ENCODE data around the gene ITGA1. TPM values are rescaled to one million over a fixed set of nuclear protein-coding genes. Genes with fewer than 3 reads are reported as not detected.
"Not testable (repeated sequence)": the region's sequence is repeated elsewhere in the genome, so short reads cannot be mapped to it uniquely, and the experiment has no call there.

Gene ITGA1
- total RNA-seq, 5 donors from 2014 or later (not counting 1 experiment from before 2014, with no cell fraction given) = 2.9 to 13.0 (median 6.8) TPM

- DNase-seq (no peak), ATAC-seq (replicated peaks in 1 of 4) (no peak)
- no peaks in the 10 kb centered on the region for H3K4me1 ChIP-seq (ENCODE audit: control insufficient read depth in 1 of 2, extremely low read depth in 1 of 2, insufficient read depth in 2 of 2, low read length in 2 of 2)
- H3K9me3 ChIP-seq = no peaks in the 10 kb centered on the region
- H3K9me3 Mint-ChIP-seq = no peaks in the 10 kb centered on the region
- peaks cover 8 to 15% (median 10%) of the 10 kb centered on the region in 3 donors for H3K4me1 Mint-ChIP-seq
- no peak overlapping the region for H3K27ac Mint-ChIP-seq
- peaks cover 3% of the 10 kb centered on the region for H3K36me3 Mint-ChIP-seq
- no peak overlapping the region for H3K4me3 Mint-ChIP-seq
- no peaks in the 10 kb centered on the region for H3K27me3 ChIP-seq (replicated peaks in 1 of 2; ENCODE audit: control insufficient read depth in 2 of 2, extremely low read depth in 1 of 2, insufficient read depth in 2 of 2, low read length in 1 of 2)
- ChIA-PET POLR2A (interaction anchor here in 1 of 2 donors (0.6 kb wide), 1 partner anchor 28 kb away, joined by 17 read pairs; no protein-coding TSS in a partner anchor), CTCF (no interaction called here)
- no peak overlapping the region for H3K4me3 ChIP-seq (ENCODE audit: control insufficient read depth in 1 of 2, extremely low read depth in 1 of 2, low read length in 1 of 2)
- no peaks in the 10 kb centered on the region for H3K27me3 Mint-ChIP-seq
- 80% methylated on average over 5 of the region's 8 CpGs for WGBS (ENCODE audit: insufficient coverage)
- no peak overlapping the region for H3K27ac ChIP-seq (ENCODE audit: low read length)
- H3K36me3 ChIP-seq (ENCODE audit: control insufficient read depth in 2 of 2, extremely low read depth in 1 of 2, insufficient read depth in 1 of 2, low read length in 1 of 2) = no peaks in the 10 kb centered on the region
Observed at GRCh38 chr5:52840277-52841050, 52.7 kb downstream of the ITGA1 start.

GRCh38 chr5:52841114-52841513 is 53.4 kb downstream of the ITGA1 start:
- peaks cover under 1% of the 10 kb centered on the region for H3K36me3 Mint-ChIP-seq
- no peaks in the 10 kb centered on the region for H3K9me3 ChIP-seq
- CTCF ChIA-PET = no interaction called here

GRCh38 chr5:52842111-52842510 is 54.4 kb downstream of the ITGA1 start:
- Mint-ChIP-seq H3K4me3 (no peak overlapping the region), H3K9me3 (no peaks in the 10 kb centered on the region), H3K27me3 (no peaks in the 10 kb centered on the region), H3K4me1 (peaks cover 16 to 21% (median 17%) of the 10 kb centered on the region in 3 donors), H3K27ac (no peak overlapping the region), H3K36me3 (no peaks in the 10 kb centered on the region)
- POLR2A ChIA-PET = interaction anchor here in 1 of 2 donors (0.6 kb wide), 1 partner anchor 185 kb away, joined by 6 read pairs; no protein-coding TSS in a partner anchor
- DNase-seq = no peak
- ATAC-seq (replicated peaks in 1 of 4) = no peak
- H3K9me3 ChIP-seq = no peaks in the 10 kb centered on the region
- CTCF ChIA-PET = interaction anchor here in 1 of 2 donors (0.6 to 0.7 kb wide), 2 partner anchors 105 to 461 kb away, joined by 3 to 12 read pairs; no protein-coding TSS in a partner anchor
- no peak overlapping the region for H3K4me3 ChIP-seq (ENCODE audit: control insufficient read depth in 1 of 2, extremely low read depth in 1 of 2, low read length in 1 of 2)
- no peaks in the 10 kb centered on the region for H3K27me3 ChIP-seq (replicated peaks in 1 of 2; ENCODE audit: control insufficient read depth in 2 of 2, extremely low read depth in 1 of 2, insufficient read depth in 2 of 2, low read length in 1 of 2)
- H3K4me1 ChIP-seq (ENCODE audit: control insufficient read depth in 1 of 2, extremely low read depth in 1 of 2, insufficient read depth in 2 of 2, low read length in 2 of 2) = peaks cover 0 to 4% of the 10 kb centered on the region in 2 experiments
- no peak overlapping the region for H3K27ac ChIP-seq (ENCODE audit: low read length)
- H3K36me3 ChIP-seq (ENCODE audit: control insufficient read depth in 2 of 2, extremely low read depth in 1 of 2, insufficient read depth in 1 of 2, low read length in 1 of 2) = no peaks in the 10 kb centered on the region

More at GRCh38 chr5:52841114-52841513, 53.4 kb downstream of the ITGA1 start:
- H3K4me1 ChIP-seq (ENCODE audit: control insufficient read depth in 1 of 2, extremely low read depth in 1 of 2, insufficient read depth in 2 of 2, low read length in 2 of 2) = no peaks in the 10 kb centered on the region
- no peak overlapping the region for H3K27ac ChIP-seq (ENCODE audit: low read length)
- ATAC-seq (replicated peaks in 1 of 4) (no peak), DNase-seq (no peak)
- Mint-ChIP-seq H3K4me1 (peaks cover 13 to 17% (median 15%) of the 10 kb centered on the region in 3 donors), H3K27ac (no peak overlapping the region), H3K9me3 (no peaks in the 10 kb centered on the region), H3K27me3 (no peaks in the 10 kb centered on the region), H3K4me3 (no peak overlapping the region)
- no peak overlapping the region for H3K4me3 ChIP-seq (ENCODE audit: control insufficient read depth in 1 of 2, extremely low read depth in 1 of 2, low read length in 1 of 2)
- POLR2A ChIA-PET = interaction anchor here in 1 of 2 donors (0.6 kb wide), 1 partner anchor 29 kb away, joined by 17 read pairs; no protein-coding TSS in a partner anchor
- no peaks in the 10 kb centered on the region for H3K36me3 ChIP-seq (ENCODE audit: control insufficient read depth in 2 of 2, extremely low read depth in 1 of 2, insufficient read depth in 1 of 2, low read length in 1 of 2)
- no peaks in the 10 kb centered on the region for H3K27me3 ChIP-seq (replicated peaks in 1 of 2; ENCODE audit: control insufficient read depth in 2 of 2, extremely low read depth in 1 of 2, insufficient read depth in 2 of 2, low read length in 1 of 2)

GRCh38 chr5:52844885-52845284 is 57.2 kb downstream of the ITGA1 start:
- ATAC-seq (replicated peaks in 1 of 4) (no peak), DNase-seq (no peak)
- H3K36me3 Mint-ChIP-seq = no peaks in the 10 kb centered on the region
- H3K27ac Mint-ChIP-seq = no peak overlapping the region
- Histone ChIP-seq H3K36me3 (ENCODE audit: control insufficient read depth in 2 of 2, extremely low read depth in 1 of 2, insufficient read depth in 1 of 2, low read length in 1 of 2) (no peaks in the 10 kb centered on the region), H3K27me3 (replicated peaks in 1 of 2; ENCODE audit: control insufficient read depth in 2 of 2, extremely low read depth in 1 of 2, insufficient read depth in 2 of 2, low read length in 1 of 2) (no peaks in the 10 kb centered on the region), H3K4me3 (ENCODE audit: control insufficient read depth in 1 of 2, extremely low read depth in 1 of 2, low read length in 1 of 2) (no peak overlapping the region), H3K9me3 (no peaks in the 10 kb centered on the region), H3K27ac (ENCODE audit: low read length) (no peak overlapping the region), H3K4me1 (ENCODE audit: control insufficient read depth in 1 of 2, extremely low read depth in 1 of 2, insufficient read depth in 2 of 2, low read length in 2 of 2) (peaks cover 0 to 4% of the 10 kb centered on the region in 2 experiments)
- ChIA-PET CTCF (interaction anchor here in 1 of 2 donors (1.1 kb wide), 1 partner anchor 146 kb away, joined by 3 read pairs; no protein-coding TSS in a partner anchor), POLR2A (interaction anchor here in 1 of 2 donors (0.6 kb wide), 1 partner anchor 11 kb away, joined by 3 read pairs; no protein-coding TSS in a partner anchor)
- no peak overlapping the region for H3K4me3 Mint-ChIP-seq
- H3K27me3 Mint-ChIP-seq = no peaks in the 10 kb centered on the region
- WGBS (ENCODE audit: insufficient coverage) = no CpG with 5 or more reads among the region's 1 CpG
- H3K9me3 Mint-ChIP-seq = peaks cover 0 to 4% (median 0%) of the 10 kb centered on the region in 3 donors
- peaks cover 16 to 21% (median 17%) of the 10 kb centered on the region in 3 donors for H3K4me1 Mint-ChIP-seq

- no peak for DNase-seq
- ChIA-PET POLR2A (no interaction called here), CTCF (no interaction called here)
Observed at GRCh38 chr5:52846182-52846842, 58.6 kb downstream of the ITGA1 start.

GRCh38 chr5:52848688-52849087 is 61.0 kb downstream of the ITGA1 start:
- H3K27me3 Mint-ChIP-seq; H3K36me3 ChIP-seq (ENCODE audit: control insufficient read depth in 2 of 2, extremely low read depth in 1 of 2, insufficient read depth in 1 of 2, low read length in 1 of 2); H3K4me3 Mint-ChIP-seq; H3K27ac Mint-ChIP-seq; ATAC-seq (replicated peaks in 1 of 4); H3K9me3 ChIP-seq; CTCF ChIA-PET; H3K4me1 ChIP-seq (ENCODE audit: control insufficient read depth in 1 of 2, extremely low read depth in 1 of 2, insufficient read depth in 2 of 2, low read length in 2 of 2); DNase-seq; H3K27ac ChIP-seq (ENCODE audit: low read length); H3K27me3 ChIP-seq (replicated peaks in 1 of 2; ENCODE audit: control insufficient read depth in 2 of 2, extremely low read depth in 1 of 2, insufficient read depth in 2 of 2, low read length in 1 of 2); H3K9me3 Mint-ChIP-seq; POLR2A ChIA-PET; H3K36me3 Mint-ChIP-seq; H3K4me3 ChIP-seq (ENCODE audit: control insufficient read depth in 1 of 2, extremely low read depth in 1 of 2, low read length in 1 of 2): not testable (repeated sequence)
- H3K4me1 Mint-ChIP-seq = peaks cover 16 to 27% (median 17%) of the 10 kb centered on the region in 3 donors
- WGBS (ENCODE audit: insufficient coverage) = no CpG with 5 or more reads among the region's 5 CpGs

More at GRCh38 chr5:52846182-52846842, 58.6 kb downstream of the ITGA1 start:
- H3K36me3 Mint-ChIP-seq = no peaks in the 10 kb centered on the region
- no peaks in the 10 kb centered on the region for H3K9me3 ChIP-seq
- H3K4me3 ChIP-seq (ENCODE audit: control insufficient read depth in 1 of 2, extremely low read depth in 1 of 2, low read length in 1 of 2) = no peak overlapping the region
- no peak overlapping the region for H3K27ac Mint-ChIP-seq
- H3K4me1 Mint-ChIP-seq = peaks cover 16 to 21% (median 17%) of the 10 kb centered on the region in 3 donors
- no peak overlapping the region for H3K4me3 Mint-ChIP-seq
- no peaks in the 10 kb centered on the region for H3K27me3 Mint-ChIP-seq
- H3K27ac ChIP-seq (ENCODE audit: low read length) = no peak overlapping the region
- WGBS (ENCODE audit: insufficient coverage) = 0% methylated on average over 2 of the region's 6 CpGs
- peaks cover 0 to 4% of the 10 kb centered on the region in 2 experiments for H3K4me1 ChIP-seq (ENCODE audit: control insufficient read depth in 1 of 2, extremely low read depth in 1 of 2, insufficient read depth in 2 of 2, low read length in 2 of 2)
- no peaks in the 10 kb centered on the region for H3K27me3 ChIP-seq (replicated peaks in 1 of 2; ENCODE audit: control insufficient read depth in 2 of 2, extremely low read depth in 1 of 2, insufficient read depth in 2 of 2, low read length in 1 of 2)
- no peaks in the 10 kb centered on the region for H3K36me3 ChIP-seq (ENCODE audit: control insufficient read depth in 2 of 2, extremely low read depth in 1 of 2, insufficient read depth in 1 of 2, low read length in 1 of 2)
- peaks cover 0 to 4% (median 0%) of the 10 kb centered on the region in 3 donors for H3K9me3 Mint-ChIP-seq
- ATAC-seq (replicated peaks in 1 of 4) = no peak

Measured in T-cell (primary cell).